H9 (cell line): Measurements from ENCODE around the gene MAGI1. TPM values are rescaled to one million over a fixed set of nuclear protein-coding genes. Genes with fewer than 3 reads are reported as not detected.

ENCODE experiments used
- DNase-seq: peaks from one replicate; pipeline ENCODE4 v3.0.0-alpha.2; 2017
- H2AFZ ChIP-seq: one replicate; pipeline ENCODE4 v1.6.1; 2013; ENCODE audit warnings: mild to moderate bottlenecking, low read length, control low read depth, moderate library complexity
- H2AK5ac ChIP-seq: 2 replicates; pipeline ENCODE4 v1.6.1; 2013; ENCODE audit warnings: low read length, control low read depth, mixed read lengths; ENCODE audit not compliant: insufficient read length
- H2BK120ac ChIP-seq: one replicate; pipeline ENCODE4 v1.6.1; 2013; ENCODE audit warnings: low read depth, mild to moderate bottlenecking, low read length, control low read depth, inconsistent platforms; ENCODE audit not compliant: poor library complexity, severe bottlenecking
- H2BK12ac ChIP-seq: 2 replicates; pipeline ENCODE4 v1.6.1; 2013; ENCODE audit warnings: low read length, control low read depth, mixed read lengths, low read depth; ENCODE audit not compliant: insufficient read length
- H2BK15ac ChIP-seq: 2 replicates; pipeline ENCODE4 v1.6.1; 2013; ENCODE audit warnings: low read depth, low read length, control low read depth
- H2BK20ac ChIP-seq: one replicate; pipeline ENCODE4 v1.6.1; 2013; ENCODE audit warnings: low read depth, mild to moderate bottlenecking, low read length, control low read depth, inconsistent platforms; ENCODE audit not compliant: poor library complexity, severe bottlenecking
- H2BK5ac ChIP-seq: 2 replicates; pipeline ENCODE4 v1.6.1; 2013; ENCODE audit warnings: low read length, control low read depth, mixed read lengths; ENCODE audit not compliant: insufficient read length
- H3K14ac ChIP-seq: 2 replicates; pipeline ENCODE4 v1.6.1; 2013; ENCODE audit warnings: low read length, control low read depth; ENCODE audit not compliant: insufficient read depth
- H3K18ac ChIP-seq: 2 replicates; pipeline ENCODE4 v1.6.1; 2013; ENCODE audit warnings: low read depth, mild to moderate bottlenecking, mixed read lengths, low read length, control low read depth; ENCODE audit not compliant: insufficient read length
- H3K23ac ChIP-seq: 2 replicates; pipeline ENCODE4 v1.6.1; 2013; ENCODE audit warnings: low read length, control low read depth, mixed read lengths, low read depth; ENCODE audit not compliant: insufficient read length
- H3K23me2 ChIP-seq: 2 replicates; pipeline ENCODE4 v1.6.1; 2013; ENCODE audit warnings: low read depth, mild to moderate bottlenecking, mixed read lengths, low read length, control low read depth; ENCODE audit not compliant: insufficient read length, poor library complexity, severe bottlenecking
- H3K27ac ChIP-seq: 2 replicates; pipeline ENCODE4 v1.5.1; 2013; ENCODE audit warnings: low read length, control low read depth, mixed read lengths, low read depth; ENCODE audit not compliant: insufficient read length
- H3K27me3 ChIP-seq: 2 replicates; pipeline ENCODE4 v1.6.1; 2013; ENCODE audit warnings: low read length, control low read depth, inconsistent platforms; ENCODE audit not compliant: insufficient read depth
- H3K4ac ChIP-seq: 2 replicates; pipeline ENCODE4 v1.6.1; 2013; ENCODE audit warnings: low read depth, mild to moderate bottlenecking, control low read depth, inconsistent platforms, low read length, moderate library complexity
- H3K4me1 ChIP-seq: 2 replicates; pipeline ENCODE4 v1.6.1; 2013; ENCODE audit warnings: low read length, control low read depth, inconsistent platforms; ENCODE audit not compliant: insufficient read depth
- H3K4me2 ChIP-seq: 2 replicates; pipeline ENCODE4 v1.6.1; 2013; ENCODE audit warnings: low read length, control low read depth, mixed read lengths; ENCODE audit not compliant: insufficient read length, insufficient read depth
- H3K56ac ChIP-seq: 2 replicates; pipeline ENCODE4 v1.6.1; 2013; ENCODE audit warnings: low read depth, mild to moderate bottlenecking, mixed read lengths, low read length, control low read depth; ENCODE audit not compliant: insufficient read length
- H3K79me1 ChIP-seq: 2 replicates; pipeline ENCODE4 v1.6.1; 2013; ENCODE audit warnings: low read depth, mild to moderate bottlenecking, moderate library complexity, low read length, control low read depth, inconsistent platforms; ENCODE audit not compliant: insufficient read depth, poor library complexity, severe bottlenecking
- H3K79me2 ChIP-seq: 2 replicates; pipeline ENCODE4 v1.6.1; 2013; ENCODE audit warnings: low read length, control low read depth, inconsistent platforms; ENCODE audit not compliant: insufficient read depth
- H3K9ac ChIP-seq: 2 replicates; pipeline ENCODE4 v1.6.1; 2013; ENCODE audit warnings: low read length, control low read depth, mixed read lengths; ENCODE audit not compliant: insufficient read length; ENCODE audit errors: extremely low read depth
- H3K9me3 ChIP-seq: one replicate; pipeline ENCODE4 v1.6.1; 2013; ENCODE audit warnings: low read depth, low read length, inconsistent platforms; ENCODE audit not compliant: control insufficient read depth
- H3T11ph ChIP-seq: one replicate; pipeline ENCODE4 v1.6.1; 2013; ENCODE audit warnings: mild to moderate bottlenecking, low read length, control low read depth, inconsistent platforms
- H4K20me1 ChIP-seq: one replicate; pipeline ENCODE4 v1.6.1; 2013; ENCODE audit not compliant: control insufficient read depth, insufficient read length, insufficient read depth
- H4K5ac ChIP-seq: 2 replicates; pipeline ENCODE4 v1.6.1; 2013; ENCODE audit warnings: low read depth, mild to moderate bottlenecking, mixed read lengths, low read length, control low read depth; ENCODE audit not compliant: insufficient read length
- H4K8ac ChIP-seq: replicated peaks from 2 replicates; pipeline ENCODE4 v1.6.1; 2013; ENCODE audit warnings: low read length, control low read depth, mixed read lengths, low read depth; ENCODE audit not compliant: insufficient read length
- H4K91ac ChIP-seq: 2 replicates; pipeline ENCODE4 v1.6.1; 2013; ENCODE audit warnings: low read depth, mild to moderate bottlenecking, moderate library complexity, mixed read lengths, low read length, control low read depth; ENCODE audit not compliant: insufficient read length
- H3K27ac Mint-ChIP-seq, 3 experiments: 2 replicates in 2 of 3; 3 replicates in 1 of 3; pipeline ENCODE4 v1.8.0; 2020 to 2021; ENCODE audit warnings: mixed read lengths in 3 of 3, mild to moderate bottlenecking in 1 of 3, moderate library complexity in 1 of 3
- H3K27me3 Mint-ChIP-seq: 2 replicates; pipeline ENCODE4 v1.8.0; 2021; ENCODE audit warnings: low read depth, mild to moderate bottlenecking, moderate library complexity, mixed read lengths
- H3K36me3 Mint-ChIP-seq, 3 experiments: 2 replicates in 2 of 3; 3 replicates in 1 of 3; pipeline ENCODE4 v1.8.0; 2020 to 2021; ENCODE audit warnings: low read depth in 3 of 3, mixed read lengths in 3 of 3; ENCODE audit not compliant: insufficient read depth in 1 of 3
- H3K4me1 Mint-ChIP-seq, 2 experiments: 2 replicates each; pipeline ENCODE4 v1.8.0; 2020; ENCODE audit warnings: mixed read lengths in 2 of 2
- H3K4me3 Mint-ChIP-seq, 2 experiments: 2 replicates in 1 of 2; 3 replicates in 1 of 2; pipeline ENCODE4 v1.8.0; 2020 to 2021; ENCODE audit warnings: mild to moderate bottlenecking in 2 of 2, mixed read lengths in 2 of 2, moderate library complexity in 1 of 2
- H3K9me3 Mint-ChIP-seq, 2 experiments: 2 replicates in 1 of 2; 3 replicates in 1 of 2; pipeline ENCODE4 v1.8.0; 2020; ENCODE audit warnings: mild to moderate bottlenecking in 2 of 2, mixed read lengths in 2 of 2, moderate library complexity in 1 of 2
- WGBS: extraction: QIAGEN DNeasy Blood & Tissue Kit; methylation state at CpG from one replicate; pipeline ENCODE4 v1.1.7; 2013; ENCODE audit warnings: missing lambda C conversion rate, low lambda C conversion rate, mixed read lengths; ENCODE audit not compliant: insufficient read length; ENCODE audit errors: extremely low coverage; 5-methylcytosine and 5-hydroxymethylcytosine counted together
- total RNA-seq: library from RNA; stranded (reverse); gene quantifications from 2 replicates; pipeline ENCODE4 v1.2.1, GENCODE V29; 2021
- TF ChIP-seq, protein P1 (sequence below): fragments of 200-600 bp; sonication (generic); conservative IDR thresholded peaks from 3 replicates; pipeline ENCODE4 v1.8.0; 2021; ENCODE audit warnings: antibody characterized with exemption, mild to moderate bottlenecking

Gene MAGI1
- total RNA-seq, 1 experiment from 2014 or later, result 65.7 TPM

DNA sequence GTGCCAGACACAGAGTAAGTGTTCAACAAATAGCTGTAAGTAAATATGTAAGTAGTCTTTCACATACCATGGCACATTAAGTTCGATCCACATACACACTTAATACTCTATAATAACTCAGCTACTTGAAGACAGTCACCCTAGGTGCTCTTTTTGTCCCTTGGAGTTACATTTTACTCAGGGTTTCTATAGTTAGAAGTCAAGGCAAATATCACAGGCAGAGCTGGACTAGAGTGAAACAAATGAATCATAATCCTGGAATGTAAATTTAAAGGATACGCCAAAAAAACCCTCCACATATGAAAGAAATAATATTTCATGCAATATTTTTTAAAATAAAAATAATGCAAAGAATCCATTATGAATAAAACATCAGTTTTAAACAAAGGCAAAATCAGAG lies 461.8 kb downstream of the MAGI1 start:
- no peak overlapping the region for H3K4me3 Mint-ChIP-seq
- Histone ChIP-seq H3K27me3 (no peaks in the 10 kb centered on the region), H4K91ac (no peak overlapping the region), H3K79me1 (no peaks in the 10 kb centered on the region), H3K4ac (no peak overlapping the region), H2BK5ac (no peak overlapping the region), H3K9me3 (no peaks in the 10 kb centered on the region), H3K4me2 (no peak overlapping the region), H3K79me2 (peaks cover 4% of the 10 kb centered on the region; the same call in 1 of the 2 replicates), H2BK15ac (no peak overlapping the region), H3K23ac (no peak overlapping the region), H4K8ac (no peak overlapping the region), H3K56ac (no peak overlapping the region), H3K14ac (no peak overlapping the region), H2BK120ac (no peak overlapping the region), H4K20me1 (no peaks in the 10 kb centered on the region), H3K27ac (no peak overlapping the region), H3K23me2 (no peaks in the 10 kb centered on the region), H3K18ac (no peak overlapping the region), H4K5ac (no peak overlapping the region), H2AK5ac (no peak overlapping the region), H2BK12ac (no peak overlapping the region), H2BK20ac (no peak overlapping the region), H3K4me1 (no peaks in the 10 kb centered on the region), H2AFZ (no peak overlapping the region), H3K9ac (no peak overlapping the region), H3T11ph (no peak overlapping the region)
- H3K36me3 Mint-ChIP-seq, result peaks cover 0 to 9% (median 6%) of the 10 kb centered on the region in 3 experiments; a peak in 5 of 7 replicates
- no peak overlapping the region for H3K27ac Mint-ChIP-seq
- no CpG with 5 or more reads among the region's 2 CpGs for WGBS
- H3K27me3 Mint-ChIP-seq, result no peaks in the 10 kb centered on the region
- TF ChIP-seq, protein P1, sequence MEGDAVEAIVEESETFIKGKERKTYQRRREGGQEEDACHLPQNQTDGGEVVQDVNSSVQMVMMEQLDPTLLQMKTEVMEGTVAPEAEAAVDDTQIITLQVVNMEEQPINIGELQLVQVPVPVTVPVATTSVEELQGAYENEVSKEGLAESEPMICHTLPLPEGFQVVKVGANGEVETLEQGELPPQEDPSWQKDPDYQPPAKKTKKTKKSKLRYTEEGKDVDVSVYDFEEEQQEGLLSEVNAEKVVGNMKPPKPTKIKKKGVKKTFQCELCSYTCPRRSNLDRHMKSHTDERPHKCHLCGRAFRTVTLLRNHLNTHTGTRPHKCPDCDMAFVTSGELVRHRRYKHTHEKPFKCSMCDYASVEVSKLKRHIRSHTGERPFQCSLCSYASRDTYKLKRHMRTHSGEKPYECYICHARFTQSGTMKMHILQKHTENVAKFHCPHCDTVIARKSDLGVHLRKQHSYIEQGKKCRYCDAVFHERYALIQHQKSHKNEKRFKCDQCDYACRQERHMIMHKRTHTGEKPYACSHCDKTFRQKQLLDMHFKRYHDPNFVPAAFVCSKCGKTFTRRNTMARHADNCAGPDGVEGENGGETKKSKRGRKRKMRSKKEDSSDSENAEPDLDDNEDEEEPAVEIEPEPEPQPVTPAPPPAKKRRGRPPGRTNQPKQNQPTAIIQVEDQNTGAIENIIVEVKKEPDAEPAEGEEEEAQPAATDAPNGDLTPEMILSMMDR, result no peak
- peaks cover 22 to 25% of the 10 kb centered on the region in 2 experiments for H3K4me1 Mint-ChIP-seq
- no peak for DNase-seq
- H3K9me3 Mint-ChIP-seq, result peaks cover 0 to 4% of the 10 kb centered on the region in 2 experiments; a peak in 3 of 5 replicates
